SHP77 (cell line): ENCODE data around the gene ZNF37A.
"Not testable (repeated sequence)": the region's sequence is repeated elsewhere in the genome, so short reads cannot be mapped to it uniquely, and the experiment has no call there.

Experiments used
- DNase-seq, 2 experiments: peaks; one replicate each; lab custom pipeline; 2025; lab: John Stamatoyannopoulos, UW

The ZNF37A gene

GRCh38 chr10:38150891-38151463 is 56.8 kb downstream of the ZNF37A start:
- DNase-seq, result not testable (repeated sequence)

GRCh38 chr10:38156416-38157269 is 62.5 kb downstream of the ZNF37A start:
- no peak for DNase-seq

DNA sequence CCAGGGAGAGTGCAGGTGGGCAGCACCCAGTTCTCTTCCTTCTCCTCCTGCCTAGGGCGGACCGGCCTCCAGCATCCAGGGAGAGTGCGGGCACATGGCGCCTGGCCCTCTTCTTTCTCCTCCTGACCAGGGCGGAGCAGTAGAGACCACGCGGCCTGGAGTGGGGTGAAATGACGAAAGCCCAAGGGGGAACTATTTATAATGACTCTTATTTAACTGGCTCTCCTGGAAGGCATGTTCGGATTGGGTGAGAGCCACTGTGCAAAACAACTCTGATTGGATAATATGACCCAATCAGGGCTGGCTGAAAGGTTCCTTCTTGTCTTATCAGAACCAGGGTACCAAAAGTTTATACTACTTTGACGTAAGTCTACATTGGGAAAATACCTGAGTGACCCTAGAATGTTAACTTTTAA is 63.1 kb downstream of the ZNF37A start:
- DNase-seq, result peak; percentile 34 to 39

DNA sequence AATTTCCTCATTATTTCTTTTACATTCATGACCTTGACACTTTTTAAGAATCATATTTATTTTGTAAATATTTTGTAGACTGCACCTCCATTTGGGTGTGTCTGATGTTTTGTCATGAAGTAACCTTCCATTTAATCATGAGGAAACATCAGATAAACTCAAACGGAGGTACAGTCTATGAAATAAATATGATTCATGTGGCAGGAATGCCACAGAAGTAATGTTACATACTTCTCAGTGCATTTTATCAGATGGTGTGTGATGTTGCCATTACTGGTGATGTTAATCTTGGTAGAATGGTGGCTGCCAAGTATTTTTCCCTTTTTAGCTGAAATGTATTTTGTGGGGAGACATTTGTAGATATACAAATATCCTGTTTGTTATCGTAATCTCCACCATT is 64.9 kb downstream of the ZNF37A start:
- no peak for DNase-seq

- DNase-seq, result no peak
Measured at GRCh38 chr10:38163617-38164016, 69.5 kb downstream of the ZNF37A start.

DNA sequence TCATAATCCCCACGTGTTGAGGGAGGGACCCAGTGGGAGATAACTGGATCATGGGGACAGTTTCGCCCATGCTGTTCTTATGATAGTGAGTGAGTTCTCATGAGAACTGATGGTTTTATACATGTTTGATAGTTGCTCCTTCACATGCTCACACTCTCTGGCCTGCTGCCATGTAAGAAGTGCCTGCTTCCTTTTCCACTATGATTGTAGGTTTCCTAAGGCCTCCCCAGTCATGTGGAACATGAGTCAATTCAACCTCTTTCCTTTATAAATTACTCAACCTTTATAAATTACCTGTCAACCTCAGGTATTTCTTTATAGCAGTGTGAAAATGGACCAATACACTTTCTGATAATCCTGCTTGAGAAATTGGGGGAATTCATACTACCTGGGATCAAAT is 80.2 kb downstream of the ZNF37A start:
- DNase-seq, result no peak

- DNase-seq, result no peak
Measured at GRCh38 chr10:38184477-38184876, 90.3 kb downstream of the ZNF37A start.
